Measurements from ENCODE around the gene CRIP2.
A peak's percentile ranks its signal among the peaks of the same experiment; 100 is the strongest.

CRIP2 gene

DNA sequence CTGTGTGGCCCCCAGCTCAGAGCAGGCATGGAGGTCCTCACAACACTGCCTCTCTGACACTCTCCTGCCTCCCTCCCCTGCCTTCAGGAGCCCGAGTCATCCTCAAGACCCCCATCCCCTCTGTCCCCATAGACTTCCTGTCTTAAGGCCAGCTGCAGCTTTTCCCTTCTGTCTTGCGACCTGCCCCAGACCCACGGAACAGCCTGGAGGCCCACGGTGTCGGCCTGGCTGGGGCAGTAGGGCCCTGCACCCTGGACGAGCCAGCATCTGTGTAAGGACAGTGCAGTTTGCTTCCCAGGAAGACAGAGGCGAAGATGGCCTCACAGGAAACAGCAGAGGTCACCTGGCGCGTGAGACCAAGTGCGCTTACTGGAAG lies 26.1 kb downstream of the CRIP2 start:
- DNase-seq: no peak

DNA sequence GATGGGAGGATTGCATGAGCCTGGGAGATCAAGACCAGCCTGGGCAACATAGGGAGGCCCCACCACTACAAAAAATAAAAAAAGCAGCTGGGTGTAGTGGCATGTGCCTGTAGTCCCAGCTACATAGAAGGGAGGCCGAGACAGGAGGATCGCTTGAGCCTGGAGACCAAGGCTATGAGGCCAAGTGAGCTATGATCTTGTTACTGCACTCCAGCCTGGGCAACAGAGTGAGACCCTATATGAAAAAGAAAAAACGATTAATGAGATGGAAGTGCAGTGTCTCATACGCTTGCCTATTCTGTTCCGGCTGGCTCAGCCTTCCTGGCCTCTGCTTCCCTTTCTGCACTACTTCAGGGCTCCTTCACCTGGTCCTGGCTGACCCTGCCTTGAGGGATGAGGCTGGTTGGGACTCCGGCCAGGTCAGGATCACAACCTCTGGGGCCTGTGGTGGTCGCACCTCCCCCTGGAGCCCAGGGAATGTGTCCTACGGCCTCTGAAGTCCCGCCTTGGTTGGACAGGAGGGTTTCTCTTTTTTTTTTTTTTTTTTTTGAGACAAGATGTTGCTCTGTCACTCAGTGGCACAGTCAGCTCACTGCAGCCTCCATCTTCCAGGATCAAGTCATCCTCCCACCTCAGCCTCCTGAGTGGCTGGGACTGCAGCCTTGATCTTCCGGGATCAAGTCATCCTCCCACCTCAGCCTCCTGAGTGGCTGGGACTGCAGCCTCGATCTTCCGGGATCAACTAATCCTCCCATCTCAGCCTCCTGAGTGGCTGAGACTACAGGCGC lies 27.1 kb downstream of the CRIP2 start:
- DNase-seq: no peak

DNA sequence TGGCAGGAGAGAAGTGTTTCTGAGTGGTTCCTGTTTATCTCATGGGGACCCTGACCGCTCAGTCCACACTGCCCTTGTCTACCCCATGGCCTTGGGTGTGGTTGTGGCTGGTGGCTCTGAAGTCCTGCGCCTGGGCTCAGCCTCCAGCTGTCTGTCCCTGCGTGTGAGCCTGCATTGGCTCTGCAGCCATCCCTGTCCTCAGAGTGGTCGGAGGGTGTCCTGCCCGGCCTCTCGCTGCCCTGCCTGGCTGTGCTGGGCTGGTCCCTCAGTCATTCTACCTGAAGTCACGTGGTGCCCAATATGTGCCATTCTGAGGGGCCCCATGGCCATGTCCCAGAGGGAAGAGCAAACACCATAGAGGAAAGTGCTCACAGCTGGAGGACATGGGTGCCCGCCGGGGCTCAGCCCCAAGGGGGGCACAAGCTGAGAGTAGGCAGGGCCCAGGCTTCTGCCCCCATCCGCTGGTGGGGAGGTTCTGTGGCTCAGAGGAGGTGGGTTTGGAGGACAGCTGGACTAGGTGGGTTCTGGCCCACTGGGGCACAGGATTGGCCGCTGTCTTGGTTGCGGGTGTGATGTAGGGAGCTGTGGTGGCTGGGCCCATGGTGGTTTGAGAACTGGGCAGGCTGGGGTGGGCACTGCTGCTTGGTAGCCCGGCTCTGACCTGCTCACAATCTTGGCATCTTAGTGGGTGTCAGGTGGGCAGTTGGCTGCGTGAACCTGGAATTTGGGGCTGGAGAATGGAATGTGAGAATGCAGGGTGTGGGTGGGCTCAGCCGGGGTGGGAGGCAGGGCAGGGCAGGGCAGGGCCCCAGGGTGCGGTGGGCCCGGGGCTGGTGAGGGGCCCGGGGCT lies 28.1 kb downstream of the CRIP2 start:
- no peak for DNase-seq

DNA sequence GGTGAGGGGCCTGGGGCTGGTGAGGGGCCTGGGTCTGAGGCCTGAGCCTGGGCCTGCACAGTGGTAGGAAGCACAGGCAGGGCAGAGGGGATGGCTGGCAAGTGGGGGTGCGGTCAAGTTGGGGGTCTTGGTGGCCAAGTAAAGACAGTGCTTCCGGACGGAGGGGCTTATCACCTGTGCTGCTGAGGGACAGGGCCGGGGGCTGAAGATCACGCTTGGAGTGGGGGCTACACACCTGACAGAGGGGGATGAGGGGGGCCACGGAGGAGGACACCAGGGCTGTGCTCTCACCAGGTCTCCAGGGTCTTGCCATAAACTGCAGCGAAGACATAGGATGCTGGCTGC lies 28.6 kb downstream of the CRIP2 start:
- no peak for DNase-seq

DNA sequence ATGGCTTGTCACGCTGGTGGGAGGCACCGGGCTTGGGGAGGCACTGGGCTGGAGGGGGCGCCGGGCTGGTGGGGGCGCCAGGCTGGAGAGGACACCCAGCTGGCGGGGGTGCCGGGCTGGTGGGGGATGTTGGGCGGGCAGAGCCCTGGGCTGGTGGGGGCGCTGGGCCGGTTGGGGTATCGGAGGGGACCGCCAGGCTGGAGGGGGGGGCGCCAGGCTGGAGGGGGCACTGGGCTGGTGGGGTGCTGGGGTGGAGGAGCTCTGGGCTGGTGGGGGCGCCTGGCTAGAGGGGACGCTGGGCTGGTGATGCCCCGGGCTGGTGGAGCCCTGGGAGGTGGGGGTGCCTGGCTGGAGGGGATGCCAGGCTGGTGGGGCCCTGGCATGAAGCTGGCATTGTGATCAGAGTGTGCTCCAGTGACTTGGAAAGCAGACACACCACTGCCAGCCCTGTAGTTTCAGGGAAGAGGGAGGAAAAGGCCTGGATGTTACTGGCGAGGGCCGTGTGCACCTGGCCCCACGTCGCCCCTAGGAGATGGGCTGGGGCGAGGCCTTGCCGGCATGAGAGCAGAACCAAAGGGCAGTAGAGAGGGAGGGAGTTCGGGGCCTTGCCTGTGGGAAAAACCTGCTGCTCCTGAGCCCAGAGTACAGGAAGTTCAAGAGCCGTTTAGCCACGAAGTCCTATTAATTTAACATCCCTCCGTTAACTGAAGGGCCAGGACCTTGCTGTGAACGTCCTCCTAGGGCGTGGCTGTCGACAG lies 29.5 kb downstream of the CRIP2 start:
- no peak for DNase-seq

DNA sequence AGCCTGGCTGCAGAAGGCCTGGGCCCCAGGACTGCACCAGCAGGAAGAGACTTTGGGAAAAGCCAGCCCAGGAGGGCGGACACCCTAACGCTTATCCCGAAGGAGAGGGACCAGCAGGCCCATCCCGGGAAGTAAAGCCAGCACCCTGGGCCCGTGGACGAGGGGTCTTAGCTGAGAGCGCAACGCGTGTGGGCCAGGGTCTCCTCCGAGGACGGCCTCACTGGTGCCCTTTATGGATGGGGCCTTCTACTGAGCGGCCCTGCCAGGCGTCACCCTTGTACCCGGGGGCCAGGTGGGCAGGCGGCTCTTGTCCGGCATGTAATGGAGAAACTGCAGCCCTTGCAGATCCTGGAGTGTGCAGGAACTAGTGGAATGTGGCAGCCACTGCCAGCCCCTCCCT lies 30.5 kb downstream of the CRIP2 start:
- no peak for DNase-seq

DNA sequence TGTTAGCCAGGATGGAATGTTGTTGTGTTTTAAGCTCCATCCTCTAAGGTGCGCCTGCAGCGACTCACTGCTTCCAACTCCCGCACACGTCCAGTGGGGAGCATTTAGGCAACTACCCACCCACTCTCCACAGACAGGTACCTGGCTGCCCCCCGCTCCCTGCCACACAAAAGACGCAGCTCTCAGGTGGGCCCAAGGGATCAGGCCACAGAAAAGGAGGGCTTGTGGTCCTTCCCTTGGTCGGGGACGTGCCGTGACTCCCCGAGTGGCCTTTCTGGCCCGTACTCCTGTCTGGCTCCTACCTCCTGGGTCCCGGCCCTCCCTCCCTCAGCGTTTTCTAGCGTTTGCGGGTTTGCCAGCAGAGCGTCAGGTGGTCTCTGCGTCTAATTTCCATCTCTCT lies 32.6 kb downstream of the CRIP2 start:
- DNase-seq: no peak

DNA sequence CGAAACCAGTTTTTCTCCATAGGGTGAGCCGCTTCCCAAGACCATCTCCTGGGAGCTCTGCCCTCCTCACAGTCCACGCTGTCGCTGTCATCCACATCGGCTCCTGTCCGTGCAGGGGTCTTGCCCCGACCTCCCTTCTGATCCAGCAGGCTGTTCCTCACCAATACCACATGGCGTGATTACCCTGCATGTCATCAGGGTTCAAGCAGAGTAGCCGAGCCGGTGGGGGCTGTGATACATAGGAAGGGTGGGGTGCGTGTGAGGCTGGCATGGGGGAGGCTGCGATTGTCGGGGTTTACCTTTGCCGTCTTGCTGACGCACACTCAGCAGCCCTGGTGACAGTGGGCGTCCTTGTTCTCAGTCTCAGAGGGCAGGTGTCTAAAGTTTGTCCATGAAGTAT lies 33.4 kb downstream of the CRIP2 start:
- DNase-seq: no peak

DNA sequence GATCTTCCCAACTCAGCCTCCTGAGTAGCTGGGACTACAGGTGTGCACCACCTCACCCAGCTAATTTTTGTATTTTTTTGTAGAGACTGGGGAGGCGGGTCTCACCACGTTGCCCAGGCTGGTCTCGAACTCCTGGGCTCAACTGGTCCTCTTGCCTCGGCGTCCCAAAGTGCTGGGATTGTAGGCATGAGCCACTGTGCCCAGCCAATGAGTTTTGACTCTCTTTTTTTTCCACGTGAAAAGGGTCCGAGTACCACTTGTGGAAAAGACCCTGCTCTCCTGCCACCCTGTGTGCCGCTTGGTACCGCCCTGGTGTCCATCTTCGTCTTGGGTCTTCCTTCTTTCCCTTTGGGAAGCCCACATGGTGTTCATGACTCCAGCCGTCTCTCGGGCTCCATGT lies 34.0 kb downstream of the CRIP2 start:
- no peak for DNase-seq

DNA sequence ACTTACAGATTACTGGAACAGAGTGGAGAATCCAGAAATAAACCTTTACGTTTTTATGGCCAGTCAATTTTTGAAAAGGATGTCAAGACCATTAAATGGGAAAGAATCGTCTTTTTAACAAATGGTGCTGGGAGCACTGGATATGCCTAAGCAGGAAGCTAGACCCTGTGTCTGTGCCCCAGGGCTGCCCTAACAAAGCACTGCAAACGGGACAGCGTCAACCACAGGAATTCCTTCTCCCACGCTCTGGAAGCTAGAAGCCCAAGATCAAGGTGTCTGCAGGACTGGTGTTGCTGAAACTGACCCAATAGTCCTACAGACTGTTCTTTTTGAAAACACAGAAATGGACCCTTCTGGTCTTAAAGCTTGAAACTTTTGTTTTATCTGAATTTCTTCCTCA lies 42.5 kb downstream of the CRIP2 start:
- DNase-seq: no peak

DNA sequence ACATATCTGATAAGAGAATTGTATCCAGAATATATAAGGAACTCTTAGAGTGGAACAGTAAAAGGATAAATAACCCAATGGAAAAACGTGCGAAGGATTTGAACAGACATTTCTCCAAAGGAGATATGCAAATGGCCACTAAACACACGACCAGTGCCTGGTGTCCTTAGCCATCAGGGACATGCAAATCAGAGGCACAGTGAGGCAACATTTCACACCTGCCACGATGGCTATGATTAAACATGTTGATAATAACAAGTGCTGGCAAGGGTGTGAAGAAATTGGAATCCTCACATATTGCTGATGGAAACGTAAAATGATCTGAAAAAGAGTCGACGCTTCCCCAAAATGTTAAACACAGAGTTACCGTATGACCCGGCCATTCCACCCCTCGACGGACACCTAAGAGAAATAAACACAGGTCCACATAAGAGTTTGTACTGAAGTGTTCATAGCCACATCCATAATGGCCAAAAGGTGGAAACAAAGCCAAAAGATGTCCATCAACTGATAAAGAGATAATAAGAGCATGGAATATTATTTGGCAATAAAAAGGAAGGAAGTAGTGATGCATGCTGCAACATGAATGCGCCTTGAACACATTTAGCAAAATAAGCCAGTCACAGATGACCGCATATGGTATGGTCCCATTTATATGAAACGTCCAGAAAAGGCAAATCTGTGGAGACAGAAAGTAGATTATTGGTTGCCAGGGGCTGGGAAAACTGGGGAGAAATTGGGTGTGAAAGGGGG lies 45.5 kb downstream of the CRIP2 start:
- no peak for DNase-seq

DNA sequence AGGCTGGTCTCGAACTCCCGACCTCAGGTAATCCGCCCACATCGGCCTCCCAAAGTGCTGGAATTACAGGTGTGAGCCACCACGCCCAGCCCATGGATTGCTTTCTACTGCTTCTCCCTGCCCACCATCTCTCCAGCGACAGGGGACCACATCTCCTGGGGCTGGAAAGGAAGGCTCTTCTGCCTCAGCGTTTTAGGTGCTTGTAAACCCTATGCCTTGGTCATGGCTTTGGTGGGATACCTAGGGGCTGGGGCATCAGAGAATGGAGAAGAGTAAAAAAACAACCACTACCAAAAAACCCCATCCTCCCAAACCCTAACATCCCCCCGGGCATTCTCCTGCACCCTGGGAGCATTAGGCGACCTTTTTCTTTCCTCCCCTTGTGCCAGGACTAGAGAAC lies 50.7 kb downstream of the CRIP2 start:
- no peak for DNase-seq

DNA sequence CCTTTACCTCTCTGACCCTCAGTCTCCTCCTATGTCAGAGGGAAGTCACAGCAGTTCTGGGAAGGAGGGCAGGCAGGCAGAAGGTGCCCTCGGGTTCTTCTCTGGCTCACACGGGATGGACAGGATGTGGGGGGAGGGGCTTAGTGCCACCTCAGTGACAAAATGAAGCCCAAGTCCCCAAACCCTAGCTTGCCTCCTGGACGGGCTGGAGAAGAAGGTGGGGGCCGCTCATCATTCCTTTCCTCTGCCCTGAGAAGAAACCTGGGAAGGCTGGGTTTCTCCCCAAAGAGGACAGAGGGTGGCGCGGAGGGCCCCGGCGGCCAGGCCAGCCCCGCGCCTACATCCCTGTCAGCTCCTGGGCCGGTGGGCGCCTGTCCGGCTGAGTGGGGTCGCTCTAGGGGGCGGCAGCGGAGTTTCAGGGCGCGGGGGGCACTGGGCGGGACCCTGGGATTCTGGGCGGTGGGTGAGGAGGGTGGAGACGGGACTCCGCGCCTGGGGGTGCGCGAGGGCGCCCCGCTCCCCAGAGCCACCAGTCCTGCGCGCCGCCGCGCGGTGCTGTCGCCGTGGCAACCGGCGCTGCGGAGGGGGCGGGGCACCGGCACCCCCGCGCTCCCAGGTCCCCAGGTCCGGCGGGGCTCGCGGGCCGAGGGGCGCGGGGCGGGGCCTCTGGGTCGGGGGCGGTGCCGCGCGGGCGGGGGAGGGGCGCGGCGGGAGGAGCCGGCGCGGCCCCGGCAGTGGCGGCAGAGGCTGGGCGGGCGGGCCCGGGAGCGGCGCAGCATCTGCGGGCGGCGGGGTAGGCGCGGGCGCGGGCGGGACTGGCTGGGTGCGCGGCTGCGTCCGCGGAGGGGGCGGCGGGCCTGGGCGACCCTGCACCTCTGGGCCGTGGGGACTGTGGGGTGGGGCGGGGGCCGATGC lies 51.5 kb downstream of the CRIP2 start, which contains the start of gene TMEM121:
TMEM121 (plus strand) TSS at position 723 of the 915 bp plus-strand sequence. CDS start 2,252 bp downstream, outside the sequence.
- peak; percentile 40 for DNase-seq

DNA sequence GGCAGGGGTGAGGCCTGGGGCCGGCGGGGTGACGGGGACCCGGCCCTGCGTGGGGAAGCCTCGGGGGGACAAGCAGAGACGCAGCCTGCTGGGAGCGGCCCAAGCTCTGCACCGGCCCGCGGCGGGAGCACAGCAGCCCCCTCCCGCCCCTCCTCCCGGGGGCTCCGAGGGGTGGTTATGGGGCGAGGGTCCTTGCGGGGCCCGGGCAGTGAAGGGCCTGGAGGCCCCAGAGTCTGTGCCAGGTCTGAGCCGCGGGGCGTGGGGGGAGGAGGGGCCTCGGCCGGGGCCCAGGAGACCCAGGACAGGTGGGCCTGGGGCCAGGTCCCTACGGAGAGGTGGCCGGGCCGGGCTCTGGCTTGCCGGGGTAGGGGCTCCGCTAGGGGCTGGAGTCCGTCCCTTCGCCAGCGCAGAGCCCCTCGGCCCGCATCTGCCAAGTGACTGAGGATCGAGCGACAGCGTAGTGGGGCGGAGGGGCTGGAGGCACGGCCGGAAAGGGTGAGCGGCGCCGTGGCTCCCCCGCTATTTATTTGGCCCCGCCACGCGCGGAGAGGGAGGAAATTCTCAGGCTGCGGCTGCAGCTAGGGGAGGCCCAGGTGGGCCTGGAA lies 52.3 kb downstream of the CRIP2 start:
- no peak for DNase-seq

DNA sequence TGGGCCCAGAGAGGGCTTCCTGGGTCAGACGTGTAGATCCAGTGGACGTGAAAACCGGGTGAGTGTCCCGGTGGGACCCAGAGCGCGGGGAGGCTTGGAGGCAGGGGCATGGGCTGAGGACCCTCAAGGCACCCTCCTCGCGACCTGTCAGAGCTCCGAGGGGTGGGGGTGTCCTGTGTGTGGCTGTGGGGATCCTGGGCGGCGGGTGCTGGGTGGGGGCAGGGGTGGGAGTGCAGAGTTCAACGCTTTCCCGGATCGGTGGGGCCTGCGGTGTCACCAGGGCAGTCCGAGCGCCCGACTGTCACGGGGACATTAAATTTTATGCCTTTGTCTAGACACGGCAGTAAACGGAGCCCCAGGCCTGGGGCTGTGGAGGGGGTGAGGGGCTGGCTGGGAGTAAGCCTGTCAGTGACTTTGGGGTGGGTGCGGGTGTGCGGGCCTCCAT lies 52.8 kb downstream of the CRIP2 start:
- DNase-seq: no peak

DNA sequence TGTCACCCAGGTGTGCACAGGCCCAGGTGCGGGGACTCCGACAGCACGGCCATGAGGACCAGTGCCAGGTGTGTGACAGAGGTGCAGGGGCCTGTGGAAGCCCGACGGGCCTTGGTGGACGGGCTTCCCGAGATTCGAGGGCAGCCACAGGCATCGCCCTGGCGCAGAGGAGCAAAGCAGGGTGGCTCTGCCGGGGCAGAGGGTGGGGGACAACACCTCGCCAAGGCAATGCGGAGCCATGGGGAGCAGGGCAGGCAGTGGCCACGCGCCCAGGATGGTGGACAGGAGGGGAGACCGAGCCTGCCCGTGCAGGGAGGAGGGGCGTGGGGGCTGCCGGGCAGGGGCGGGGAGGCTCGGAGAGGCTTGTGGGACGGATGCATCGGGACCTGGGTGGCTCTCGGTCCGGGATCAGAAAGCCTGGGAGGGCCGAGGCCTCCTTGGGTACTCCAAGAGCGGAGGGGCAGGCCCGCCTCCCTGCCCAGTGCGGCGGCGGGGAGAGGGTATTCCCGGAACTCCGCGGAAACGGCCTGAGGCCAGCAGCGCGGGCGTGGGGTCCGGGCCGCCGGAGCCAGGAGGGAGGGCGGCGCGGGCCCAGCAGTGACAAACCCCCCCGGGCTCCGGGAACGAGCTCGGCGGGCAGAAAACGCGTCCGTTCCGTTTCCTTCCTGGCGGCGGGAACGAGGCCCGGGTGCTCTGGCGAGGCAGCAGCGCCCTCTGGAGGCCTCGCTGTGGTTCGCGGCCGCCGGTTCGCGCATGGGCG lies 53.4 kb downstream of the CRIP2 start:
- peak; percentile 78 for DNase-seq

DNA sequence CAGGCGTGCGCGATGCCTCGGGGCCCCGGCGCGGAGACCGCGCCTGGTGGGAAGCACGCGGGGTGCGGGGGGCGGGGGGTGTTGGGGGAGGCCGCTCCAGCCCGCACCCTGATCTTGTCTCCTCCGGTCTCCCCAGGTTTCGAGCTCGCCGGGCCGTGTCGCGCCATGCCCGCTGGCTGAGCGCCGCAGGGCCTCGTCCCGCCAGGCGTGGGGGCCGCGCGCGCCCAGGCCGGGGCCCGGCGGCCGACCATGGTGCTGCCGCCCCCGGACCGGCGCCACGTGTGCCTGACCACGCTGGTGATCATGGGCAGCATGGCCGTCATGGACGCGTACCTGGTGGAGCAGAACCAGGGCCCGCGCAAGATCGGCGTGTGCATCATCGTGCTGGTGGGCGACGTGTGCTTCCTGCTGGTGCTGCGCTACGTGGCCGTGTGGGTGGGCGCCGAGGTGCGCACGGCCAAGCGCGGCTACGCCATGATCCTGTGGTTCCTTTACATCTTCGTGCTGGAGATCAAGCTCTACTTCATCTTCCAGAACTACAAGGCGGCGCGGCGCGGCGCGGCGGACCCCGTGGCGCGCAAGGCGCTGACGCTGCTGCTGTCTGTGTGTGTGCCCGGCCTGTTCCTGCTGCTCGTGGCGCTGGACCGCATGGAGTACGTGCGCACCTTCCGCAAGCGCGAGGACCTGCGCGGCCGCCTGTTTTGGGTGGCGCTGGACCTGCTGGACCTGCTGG lies 54.1 kb downstream of the CRIP2 start:
- no peak for DNase-seq

DNA sequence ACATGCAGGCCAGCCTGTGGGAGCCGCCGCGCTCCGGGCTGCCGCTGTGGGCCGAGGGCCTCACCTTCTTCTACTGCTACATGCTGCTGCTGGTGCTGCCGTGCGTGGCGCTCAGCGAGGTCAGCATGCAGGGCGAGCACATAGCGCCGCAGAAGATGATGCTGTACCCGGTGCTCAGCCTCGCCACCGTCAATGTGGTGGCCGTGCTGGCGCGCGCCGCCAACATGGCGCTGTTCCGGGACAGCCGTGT lies 54.6 kb downstream of the CRIP2 start:
- no peak for DNase-seq

Measured in T-helper 9 cell (primary cell).